Stimulated activated CD4-positive, alpha-beta T cell treated with anti-CD3 and anti-CD28 coated beads, Interleukin-1b, Interleukin-23, amount 100 ng/mL, for 4 hours (primary cell): Measurements from ENCODE around the gene PAXIP1.
"Not testable (repeated sequence)": the region's sequence is repeated elsewhere in the genome, so short reads cannot be mapped to it uniquely, and the experiment has no call there.

Source experiments
- DNase-seq, 2 donors: peaks; one replicate each; pipeline ENCODE4 v3.0.0-alpha.2; 2020; ENCODE audit warnings: low read depth in 2 of 2

PAXIP1 gene

GRCh38 chr7:154942691-154943090, 60.2 kb downstream of the PAXIP1 start:
- DNase-seq = no peak

GRCh38 chr7:154937837-154938236, 65.1 kb downstream of the PAXIP1 start:
- no peak for DNase-seq

- not testable (repeated sequence) for DNase-seq
Observed at GRCh38 chr7:154934353-154934952, 68.5 kb downstream of the PAXIP1 start.

GRCh38 chr7:154931906-154932305, 71.0 kb downstream of the PAXIP1 start:
- DNase-seq = no peak

- no peak for DNase-seq
Observed at GRCh38 chr7:154929006-154929726, 73.8 kb downstream of the PAXIP1 start.

- peak in 1 of 2 donors; percentile 27 for DNase-seq
Observed at GRCh38 chr7:154928136-154929005, 74.6 kb downstream of the PAXIP1 start.

- DNase-seq = peak; percentile 53 to 65
Observed at GRCh38 chr7:154927624-154928125, 75.2 kb downstream of the PAXIP1 start.

GRCh38 chr7:154922472-154922871, 80.5 kb downstream of the PAXIP1 start:
- not testable (repeated sequence) for DNase-seq

GRCh38 chr7:154919344-154920225, 83.3 kb downstream of the PAXIP1 start:
- DNase-seq = no peak

- DNase-seq = no peak
Observed at GRCh38 chr7:154918741-154919140, 84.2 kb downstream of the PAXIP1 start.

- DNase-seq = no peak
Observed at GRCh38 chr7:154918266-154918665, 84.7 kb downstream of the PAXIP1 start.

- no peak for DNase-seq
Observed at GRCh38 chr7:154917808-154918160, 85.1 kb downstream of the PAXIP1 start.

- no peak for DNase-seq
Observed at GRCh38 chr7:154916856-154917807, 85.8 kb downstream of the PAXIP1 start.

GRCh38 chr7:154916381-154916780, 86.5 kb downstream of the PAXIP1 start:
- DNase-seq = no peak

- no peak for DNase-seq
Observed at GRCh38 chr7:154915600-154915999, 87.3 kb downstream of the PAXIP1 start.

GRCh38 chr7:154914996-154915380, 87.9 kb downstream of the PAXIP1 start:
- DNase-seq = no peak

GRCh38 chr7:154914308-154914995, 88.5 kb downstream of the PAXIP1 start:
- DNase-seq = no peak

GRCh38 chr7:154913638-154914307, 89.2 kb downstream of the PAXIP1 start:
- DNase-seq = peak; percentile 88 to 90
